ENCODE results near the gene TNFAIP3. TPM values are rescaled to one million over a fixed set of nuclear protein-coding genes. Genes with fewer than 3 reads are reported as not detected.

The TNFAIP3 gene
- total and polyA plus RNA-seq, 2 of the 8 experiments (the other 6 are each of a cell fraction or from before 2014, with no cell fraction given), result 1.6 to 2.0 TPM

GRCh38 chr6:137824896-137825295 is 42.2 kb upstream of the TNFAIP3 start:
- POLR2A ChIA-PET (ENCODE audit: partially characterized antibody), result interaction anchor here (0.7 kb wide), 1 partner anchor 391 kb away, joined by 3 read pairs; no protein-coding TSS in a partner anchor
- WGBS, 2 experiments (ENCODE audit: extremely low coverage in 1 of 2, insufficient coverage in 1 of 2, insufficient read length in 1 of 2, insufficient replicate concordance in 2 of 2, low coverage in 1 of 2, low lambda C conversion rate in 2 of 2, missing lambda C conversion rate in 1 of 2), result 81% methylated on average over 2 of the region's 2 CpGs; no CpG with 5 or more reads in 1 of the 2 experiments
- no peak overlapping the region for H3K9ac ChIP-seq (replicated peaks in 1 of 4; ENCODE audit: extremely low read depth in 1 of 4, low read depth in 3 of 4, low read length in 3 of 4)

More at GRCh38 chr6:137824896-137825295, 42.2 kb upstream of the TNFAIP3 start:
- Histone ChIP-seq H3K18ac (ENCODE audit: extremely low read depth, low read length) (no peak overlapping the region), H2AFZ (ENCODE audit: low read length) (no peak overlapping the region), H3K4me3 (ENCODE audit: extremely low read depth in 1 of 4, insufficient read depth in 2 of 4, low read depth in 3 of 4, low read length in 4 of 4) (no peak overlapping the region), H2BK12ac (ENCODE audit: low read depth, low read length) (no peak overlapping the region), H3K56ac (replicated peaks; ENCODE audit: insufficient read length, low read depth, low read length) (no peak overlapping the region), H2AK5ac (ENCODE audit: low read depth, low read length) (no peak overlapping the region), H3K27ac (ENCODE audit: low read depth, low read length) (no peak overlapping the region), H4K5ac (ENCODE audit: insufficient read length, low read depth, low read length) (no peak overlapping the region), H3K23me2 (ENCODE audit: low read depth, low read length) (no peaks in the 10 kb centered on the region), H3K36me3 (ENCODE audit: control insufficient read depth in 2 of 4, insufficient read depth in 4 of 4, low read length in 3 of 4) (no peaks in the 10 kb centered on the region), H3K23ac (ENCODE audit: insufficient read length) (no peak overlapping the region), H3K79me2 (ENCODE audit: control insufficient read depth in 1 of 2, insufficient read depth in 2 of 2, low read length in 2 of 2) (no peaks in the 10 kb centered on the region), H3K9me3 (ENCODE audit: insufficient read depth in 2 of 2, low read depth in 1 of 2, low read length in 1 of 2) (no peaks in the 10 kb centered on the region), H3K14ac (ENCODE audit: insufficient read length) (no peak overlapping the region), H3K4ac (replicated peaks; ENCODE audit: insufficient read length, low read depth, low read length) (no peak overlapping the region), H3K27me3 (replicated peaks in 1 of 4; ENCODE audit: control insufficient read depth in 3 of 4, extremely low read depth in 1 of 4, insufficient read depth in 3 of 4, low read length in 3 of 4) (no peaks in the 10 kb centered on the region), H4K8ac (ENCODE audit: extremely low read depth, insufficient read depth, low read length) (no peak overlapping the region), H3K4me2 (ENCODE audit: insufficient read depth in 1 of 2, low read depth in 2 of 2, low read length in 2 of 2) (no peak overlapping the region), H2BK15ac (ENCODE audit: low read length) (no peak overlapping the region), H4K91ac (replicated peaks; ENCODE audit: insufficient read length, low read length) (no peak overlapping the region), H4K20me1 (replicated peaks in 1 of 2; ENCODE audit: control insufficient read depth in 1 of 2, insufficient read depth in 2 of 2, low read length in 2 of 2) (no peaks in the 10 kb centered on the region), H2BK120ac (replicated peaks; ENCODE audit: low read depth, low read length) (no peak overlapping the region), H2BK5ac (ENCODE audit: low read depth, low read length) (no peak overlapping the region), H2BK20ac (ENCODE audit: low read length) (no peak overlapping the region), H3K79me1 (ENCODE audit: low read depth, low read length) (no peaks in the 10 kb centered on the region), H3K4me1 (replicated peaks in 1 of 4; ENCODE audit: control insufficient read depth in 3 of 4, insufficient read depth in 4 of 4, low read length in 3 of 4) (no peaks in the 10 kb centered on the region)
- CTCF ChIA-PET (ENCODE audit: partially characterized antibody), result interaction anchor here (0.6 to 1.7 kb wide), 10 partner anchors 9 to 176 kb away, joined by 3 to 6 read pairs (median 4); no protein-coding TSS in a partner anchor
- TF ChIP-seq SUZ12 (IDR thresholded peaks at IDR 0.05; ENCODE audit: low read length) (no peak), GABPA (IDR thresholded peaks at IDR 0.05; ENCODE audit: borderline replicate concordance, insufficient read depth, low read length) (no peak), JUN (IDR thresholded peaks at IDR 0.05; ENCODE audit: low read depth, low read length) (no peak), NRF1 (IDR thresholded peaks at IDR 0.05; ENCODE audit: low read depth, low read length) (no peak), FOSL1 (IDR thresholded peaks at IDR 0.05; ENCODE audit: insufficient read depth, low read depth, low read length) (no peak), ASH2L (IDR thresholded peaks at IDR 0.05; ENCODE audit: low read length) (no peak), CHD1 (IDR thresholded peaks at IDR 0.05; ENCODE audit: low read depth, low read length) (no peak)
- FAIRE-seq (no peak), DNase-seq (ENCODE audit: low read depth in 1 of 2, low spot score in 2 of 2) (no peak)
